ENCODE data around the gene OBSCN. TPM values are rescaled to one million over a fixed set of nuclear protein-coding genes. Genes with fewer than 3 reads are reported as not detected.

The OBSCN gene
- total and polyA plus RNA-seq, 2 of the 13 experiments (the other 11 are each of a cell fraction or from before 2014, with no cell fraction given), result 0.20 TPM

DNA sequence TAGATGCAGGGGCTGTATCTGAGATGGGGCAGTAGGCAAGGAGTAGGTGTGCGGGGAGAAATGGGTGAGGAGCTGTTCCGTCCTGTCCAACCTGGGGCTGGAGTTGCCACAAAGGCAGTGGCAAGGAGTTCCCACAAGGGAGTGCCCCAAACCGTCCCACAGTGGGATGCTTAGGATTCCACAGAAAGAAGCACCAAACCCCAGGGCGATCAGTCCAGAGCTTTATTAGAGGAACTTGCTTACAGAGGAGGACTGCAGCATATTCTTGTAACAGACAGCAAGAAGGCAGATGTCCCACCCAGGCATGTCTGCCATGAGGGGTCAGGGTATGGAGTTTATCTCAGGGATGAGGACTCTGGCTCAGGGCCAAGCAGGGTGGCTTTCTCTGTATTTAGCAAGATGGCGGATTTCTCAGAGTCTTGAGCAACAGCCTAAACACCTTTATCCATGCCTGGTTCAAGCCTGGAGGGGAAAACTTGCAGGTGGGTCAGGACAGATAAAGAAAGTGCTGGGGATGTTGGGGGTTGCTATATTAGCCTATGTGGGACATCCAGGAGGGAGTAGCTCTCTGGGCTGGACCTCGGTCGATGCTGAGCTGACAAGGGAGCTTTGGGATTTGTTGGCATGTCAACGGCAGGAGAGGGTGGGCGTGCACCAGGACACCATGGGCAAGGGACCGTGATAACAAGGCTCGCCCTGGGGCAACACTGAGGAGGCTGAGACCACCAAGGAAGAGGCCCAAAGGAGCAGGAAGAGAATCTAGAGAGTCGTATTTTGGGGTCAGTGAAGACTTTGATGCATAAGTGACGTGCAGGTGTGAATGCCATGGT is 32.8 kb downstream of the OBSCN start:
- Histone ChIP-seq H3K9me3 (ENCODE audit: low read length) (peaks cover 37% of the 10 kb centered on the region), H3K36me3 (replicated peaks in 1 of 2; ENCODE audit: control insufficient read depth in 1 of 2, insufficient read depth in 2 of 2, low read length in 2 of 2) (no peaks in the 10 kb centered on the region), H3K4me2 (ENCODE audit: low read depth, low read length) (no peak overlapping the region), H3K9ac (ENCODE audit: insufficient read depth, low read depth, low read length) (no peak overlapping the region), H3K79me2 (ENCODE audit: insufficient read depth, low read length) (no peaks in the 10 kb centered on the region), H3K27me3 (ENCODE audit: control insufficient read depth in 1 of 2, insufficient read depth in 2 of 2, low read length in 2 of 2) (no peaks in the 10 kb centered on the region; a peak in 2 of 5 replicates), H3K4me1 (ENCODE audit: insufficient read depth, low read length) (peaks cover 7% of the 10 kb centered on the region; the same call in 1 of the 2 replicates), H2AFZ (ENCODE audit: low read length) (no peak overlapping the region), H3K4me3 (replicated peaks in 1 of 3; ENCODE audit: insufficient read depth in 1 of 3, low read depth in 2 of 3, low read length in 3 of 3) (no peak overlapping the region), H4K20me1 (ENCODE audit: insufficient read depth, low read length) (no peaks in the 10 kb centered on the region), H3K27ac (ENCODE audit: extremely low read length, insufficient read depth, low read length) (no peak overlapping the region)
- 40% methylated on average over 10 of the region's 13 CpGs for WGBS (ENCODE audit: low lambda C conversion rate)
- FAIRE-seq (no peak), DNase-seq (ENCODE audit: low spot score) (no peak), ATAC-seq (no peak)
- in situ Hi-C loops (cut with HindIII; ENCODE audit: extremely low pct_ligation_motif_present, low pct_unique_long_range_greater_than_20kb), result no loop called here
- intact Hi-C loops (cut with micrococcal nuclease; ENCODE audit: unreplicated experiment), result no loop called here
- BruUV-seq (replicated peaks), result no TSS peak
- CTCF ChIA-PET (ENCODE audit: low intra/inter-chr PET ratio, low total read pairs), result no interaction called here
- TF ChIP-seq REL (CRISPR knock-in tag; conservative IDR thresholded peaks at IDR 0.05) (no peak), ZC3H4 (CRISPR knock-in tag; IDR thresholded peaks at IDR 0.05; ENCODE audit: borderline replicate concordance) (no peak), SRY (CRISPR knock-in tag; IDR thresholded peaks at IDR 0.05) (no peak), ERF (CRISPR knock-in tag; IDR thresholded peaks at IDR 0.05) (no peak), ZFP36L1 (CRISPR knock-in tag; IDR thresholded peaks at IDR 0.05) (no peak), NBN (conservative IDR thresholded peaks at IDR 0.05) (no peak), PRMT3 (CRISPR knock-in tag; IDR thresholded peaks at IDR 0.05; ENCODE audit: borderline replicate concordance, low read depth) (no peak), RFXAP (CRISPR knock-in tag; IDR thresholded peaks at IDR 0.05; ENCODE audit: borderline replicate concordance) (no peak), FOSL1 (CRISPR knock-in tag; IDR thresholded peaks at IDR 0.05; ENCODE audit: borderline replicate concordance) (no peak), ZNF253 (CRISPR knock-in tag; IDR thresholded peaks at IDR 0.05; ENCODE audit: borderline replicate concordance) (no peak), TP53 (CRISPR knock-in tag; conservative IDR thresholded peaks at IDR 0.05) (no peak)
- TF ChIP-seq, protein P1, sequence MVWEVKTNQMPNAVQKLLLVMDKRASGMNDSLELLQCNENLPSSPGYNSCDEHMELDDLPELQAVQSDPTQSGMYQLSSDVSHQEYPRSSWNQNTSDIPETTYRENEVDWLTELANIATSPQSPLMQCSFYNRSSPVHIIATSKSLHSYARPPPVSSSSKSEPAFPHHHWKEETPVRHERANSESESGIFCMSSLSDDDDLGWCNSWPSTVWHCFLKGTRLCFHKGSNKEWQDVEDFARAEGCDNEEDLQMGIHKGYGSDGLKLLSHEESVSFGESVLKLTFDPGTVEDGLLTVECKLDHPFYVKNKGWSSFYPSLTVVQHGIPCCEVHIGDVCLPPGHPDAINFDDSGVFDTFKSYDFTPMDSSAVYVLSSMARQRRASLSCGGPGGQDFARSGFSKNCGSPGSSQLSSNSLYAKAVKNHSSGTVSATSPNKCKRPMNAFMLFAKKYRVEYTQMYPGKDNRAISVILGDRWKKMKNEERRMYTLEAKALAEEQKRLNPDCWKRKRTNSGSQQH (CRISPR knock-in tag; IDR thresholded peaks at IDR 0.05; ENCODE audit: low read depth), result no peak
- TF ChIP-seq, protein P2, sequence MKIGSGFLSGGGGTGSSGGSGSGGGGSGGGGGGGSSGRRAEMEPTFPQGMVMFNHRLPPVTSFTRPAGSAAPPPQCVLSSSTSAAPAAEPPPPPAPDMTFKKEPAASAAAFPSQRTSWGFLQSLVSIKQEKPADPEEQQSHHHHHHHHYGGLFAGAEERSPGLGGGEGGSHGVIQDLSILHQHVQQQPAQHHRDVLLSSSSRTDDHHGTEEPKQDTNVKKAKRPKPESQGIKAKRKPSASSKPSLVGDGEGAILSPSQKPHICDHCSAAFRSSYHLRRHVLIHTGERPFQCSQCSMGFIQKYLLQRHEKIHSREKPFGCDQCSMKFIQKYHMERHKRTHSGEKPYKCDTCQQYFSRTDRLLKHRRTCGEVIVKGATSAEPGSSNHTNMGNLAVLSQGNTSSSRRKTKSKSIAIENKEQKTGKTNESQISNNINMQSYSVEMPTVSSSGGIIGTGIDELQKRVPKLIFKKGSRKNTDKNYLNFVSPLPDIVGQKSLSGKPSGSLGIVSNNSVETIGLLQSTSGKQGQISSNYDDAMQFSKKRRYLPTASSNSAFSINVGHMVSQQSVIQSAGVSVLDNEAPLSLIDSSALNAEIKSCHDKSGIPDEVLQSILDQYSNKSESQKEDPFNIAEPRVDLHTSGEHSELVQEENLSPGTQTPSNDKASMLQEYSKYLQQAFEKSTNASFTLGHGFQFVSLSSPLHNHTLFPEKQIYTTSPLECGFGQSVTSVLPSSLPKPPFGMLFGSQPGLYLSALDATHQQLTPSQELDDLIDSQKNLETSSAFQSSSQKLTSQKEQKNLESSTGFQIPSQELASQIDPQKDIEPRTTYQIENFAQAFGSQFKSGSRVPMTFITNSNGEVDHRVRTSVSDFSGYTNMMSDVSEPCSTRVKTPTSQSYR (CRISPR knock-in tag; IDR thresholded peaks at IDR 0.05; ENCODE audit: borderline replicate concordance), result no peak
- TF ChIP-seq, protein P3, sequence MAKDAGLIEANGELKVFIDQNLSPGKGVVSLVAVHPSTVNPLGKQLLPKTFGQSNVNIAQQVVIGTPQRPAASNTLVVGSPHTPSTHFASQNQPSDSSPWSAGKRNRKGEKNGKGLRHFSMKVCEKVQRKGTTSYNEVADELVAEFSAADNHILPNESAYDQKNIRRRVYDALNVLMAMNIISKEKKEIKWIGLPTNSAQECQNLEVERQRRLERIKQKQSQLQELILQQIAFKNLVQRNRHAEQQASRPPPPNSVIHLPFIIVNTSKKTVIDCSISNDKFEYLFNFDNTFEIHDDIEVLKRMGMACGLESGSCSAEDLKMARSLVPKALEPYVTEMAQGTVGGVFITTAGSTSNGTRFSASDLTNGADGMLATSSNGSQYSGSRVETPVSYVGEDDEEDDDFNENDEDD (CRISPR knock-in tag; IDR thresholded peaks at IDR 0.05; ENCODE audit: borderline replicate concordance), result no peak
- TF ChIP-seq, protein P4, sequence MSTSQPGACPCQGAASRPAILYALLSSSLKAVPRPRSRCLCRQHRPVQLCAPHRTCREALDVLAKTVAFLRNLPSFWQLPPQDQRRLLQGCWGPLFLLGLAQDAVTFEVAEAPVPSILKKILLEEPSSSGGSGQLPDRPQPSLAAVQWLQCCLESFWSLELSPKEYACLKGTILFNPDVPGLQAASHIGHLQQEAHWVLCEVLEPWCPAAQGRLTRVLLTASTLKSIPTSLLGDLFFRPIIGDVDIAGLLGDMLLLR (CRISPR knock-in tag; IDR thresholded peaks at IDR 0.05), result no peak
- POLR2A ChIA-PET, result no interaction called here
